ENCODE results near the gene ELL.
"Not testable (repeated sequence)": the region's sequence is repeated elsewhere in the genome, so short reads cannot be mapped to it uniquely, and the experiment has no call there.

Gene ELL

GRCh38 chr19:18529782-18530181, 7.9 kb upstream of the ELL start:
- DNase-seq, result no peak

GRCh38 chr19:18526316-18526715, 4.4 kb upstream of the ELL start:
- no peak for DNase-seq

- no peak for DNase-seq
Observed at GRCh38 chr19:18523841-18524240, 2.0 kb upstream of the ELL start.

- not testable (repeated sequence) for DNase-seq
Observed at GRCh38 chr19:18522862-18523440, 1.1 kb upstream of the ELL start.

- DNase-seq, result peak; percentile 100
Observed at GRCh38 chr19:18522124-18522861, 423 bp upstream of the ELL start.

- DNase-seq, result no peak
Observed at GRCh38 chr19:18520848-18521691, 800 bp downstream of the ELL start.

DNA sequence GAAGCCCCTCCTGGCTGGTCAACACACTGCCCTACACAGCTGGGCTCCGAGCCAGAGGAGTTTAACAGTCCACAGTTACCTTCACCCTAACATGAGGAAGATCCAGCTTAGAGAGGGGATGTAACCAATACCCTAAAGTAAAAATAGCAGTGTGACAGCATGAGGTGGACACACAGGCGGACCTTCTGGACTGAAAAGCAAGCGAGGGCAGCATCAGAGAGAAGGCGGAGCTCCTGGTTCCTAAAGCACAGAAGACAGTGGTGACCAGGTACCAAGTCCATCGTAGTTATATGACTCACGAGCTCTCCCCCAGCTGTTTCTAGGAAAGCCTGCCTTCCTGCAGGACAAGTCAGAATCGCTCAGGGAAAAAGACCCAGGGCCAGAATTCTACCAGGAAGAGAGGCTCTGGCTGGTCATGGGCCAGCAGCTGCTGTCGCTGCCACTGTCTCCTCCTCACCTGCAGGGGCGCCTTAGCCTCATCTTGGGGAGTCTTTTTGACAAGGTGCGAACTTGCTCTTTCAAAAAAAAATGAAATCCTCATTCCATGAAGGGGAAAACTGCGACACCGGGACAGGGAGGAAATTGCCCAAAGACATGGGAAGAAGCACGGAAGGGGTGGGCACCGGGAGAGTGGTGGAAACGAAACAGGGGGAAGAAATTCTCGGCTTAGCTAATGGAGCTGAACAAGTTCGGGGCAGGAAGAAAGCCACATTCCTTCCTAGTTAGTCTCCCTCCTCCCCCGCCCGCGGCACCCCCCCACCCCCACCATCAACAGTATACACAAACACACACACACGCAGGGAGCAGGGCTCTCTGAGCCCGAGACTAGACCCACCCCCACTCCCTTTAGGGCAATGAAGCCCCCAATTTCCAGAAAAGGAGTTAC, 1.7 kb downstream of the ELL start:
- peak; percentile 13 for DNase-seq

DNA sequence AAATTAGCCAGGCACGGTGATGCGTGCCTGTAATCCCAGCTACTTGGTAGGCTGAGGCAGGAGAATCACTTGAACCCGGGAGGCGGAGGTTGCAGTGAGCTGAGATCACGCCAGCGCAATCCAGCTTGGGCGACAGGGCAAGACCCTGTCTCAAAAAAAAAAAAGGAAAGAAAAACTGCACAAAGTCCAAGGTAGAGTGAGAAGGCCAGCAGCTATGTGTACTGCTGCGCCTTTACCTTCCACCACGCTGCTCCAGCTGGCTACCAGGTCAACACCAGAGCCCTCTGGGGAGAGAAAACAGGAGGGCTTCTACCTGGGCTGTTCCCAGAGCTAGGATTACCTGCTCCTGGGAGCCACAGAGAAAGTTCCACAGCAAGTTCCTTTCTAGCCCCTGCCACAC, 3.2 kb downstream of the ELL start:
- DNase-seq, result no peak

DNA sequence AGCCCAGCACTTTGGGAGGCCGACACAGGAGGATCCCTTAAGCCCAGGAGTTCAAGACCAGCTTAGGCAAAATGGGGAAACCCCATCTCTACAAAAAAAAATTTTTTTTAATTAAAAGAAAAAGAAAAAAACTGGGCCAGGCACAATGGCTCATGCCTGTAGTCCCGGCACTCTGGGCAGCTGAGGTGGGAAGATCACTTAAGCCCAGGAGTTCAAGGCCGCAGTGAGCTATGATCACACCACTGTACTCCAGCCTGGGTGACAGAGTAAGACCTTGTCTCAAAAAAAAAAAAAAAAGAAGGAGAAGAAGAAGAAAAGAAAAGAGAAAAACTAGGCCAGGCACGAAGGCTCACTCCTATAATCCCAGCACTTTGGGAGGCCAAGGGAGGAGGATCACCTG, 4.3 kb downstream of the ELL start:
- no peak for DNase-seq

- no peak for DNase-seq
Observed at GRCh38 chr19:18515959-18516358, 5.9 kb downstream of the ELL start.

GRCh38 chr19:18514800-18515682, 6.8 kb downstream of the ELL start:
- DNase-seq, result no peak

DNA sequence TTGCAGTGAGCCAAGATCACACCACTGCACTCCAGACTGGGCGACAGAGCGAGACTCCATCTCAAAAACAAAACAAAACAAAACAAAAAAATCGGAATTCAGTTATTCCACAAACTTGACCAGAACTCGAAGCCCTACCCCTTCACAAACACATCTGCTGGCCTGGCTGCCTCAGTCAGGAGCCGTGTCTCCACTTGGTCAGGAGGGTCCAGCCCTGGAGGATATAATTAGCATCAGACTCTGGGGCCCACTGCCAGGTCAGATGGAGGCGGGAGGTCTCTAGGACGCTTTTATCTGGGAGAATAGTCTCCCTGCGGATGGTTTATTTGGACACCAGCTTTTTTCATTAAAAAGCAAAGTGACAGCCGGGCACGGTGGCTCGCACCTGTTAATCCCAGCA, 8.0 kb downstream of the ELL start:
- no peak for DNase-seq

DNA sequence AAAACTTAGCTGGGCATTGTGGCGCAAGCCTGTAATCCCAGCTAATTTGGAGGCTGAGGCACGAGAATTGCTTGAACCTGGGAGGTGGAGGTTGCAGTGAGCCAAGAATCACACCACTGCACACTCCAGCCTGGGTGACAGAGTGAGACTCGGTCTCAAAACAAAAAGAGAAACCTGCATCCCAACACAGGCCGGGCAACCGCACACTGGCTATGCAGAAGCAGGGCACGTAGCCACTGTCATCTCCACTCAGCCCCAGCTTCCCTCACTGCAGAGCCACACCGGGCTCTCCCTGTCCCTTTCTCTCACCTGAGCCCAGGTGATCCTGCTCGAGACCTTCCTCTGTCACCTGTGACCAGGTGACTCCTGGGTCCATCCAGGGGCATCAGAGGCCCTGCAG, 11.7 kb downstream of the ELL start:
- no peak for DNase-seq

- DNase-seq, result no peak
Observed at GRCh38 chr19:18508585-18508984, 13.3 kb downstream of the ELL start.

DNA sequence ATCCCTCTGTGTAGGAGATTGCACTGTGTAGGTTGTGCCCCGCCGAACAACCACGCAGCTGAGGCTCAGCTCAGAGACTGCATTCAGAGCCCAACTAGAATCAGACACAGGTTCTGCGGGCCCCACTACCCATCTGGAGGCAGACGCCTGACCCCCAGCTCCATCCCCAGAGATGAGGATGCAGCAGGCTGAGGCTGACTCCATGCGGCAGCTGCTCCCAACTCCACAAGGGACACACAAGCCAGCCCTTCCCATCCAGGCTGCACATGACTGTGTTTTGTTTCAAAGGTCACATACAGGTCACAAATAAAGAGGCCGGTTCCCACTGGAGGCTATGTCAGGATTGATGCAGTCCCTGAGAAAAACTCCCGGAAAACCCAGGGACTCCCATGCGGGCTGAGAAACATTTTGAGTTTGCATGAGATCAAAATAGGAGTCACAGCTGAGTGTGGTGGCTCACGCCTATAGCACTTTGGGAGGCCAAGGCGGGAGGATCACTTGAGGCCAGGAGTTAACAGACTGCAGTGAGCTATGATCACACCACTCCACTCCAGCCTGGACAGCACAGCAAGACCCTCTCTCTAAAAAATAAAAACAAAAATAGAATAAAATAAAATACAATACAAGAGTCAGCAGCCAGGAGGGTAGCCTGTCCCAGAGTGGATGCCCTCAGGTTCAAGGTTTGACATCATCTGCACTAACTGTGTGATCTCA, 14.0 kb downstream of the ELL start:
- no peak for DNase-seq

DNA sequence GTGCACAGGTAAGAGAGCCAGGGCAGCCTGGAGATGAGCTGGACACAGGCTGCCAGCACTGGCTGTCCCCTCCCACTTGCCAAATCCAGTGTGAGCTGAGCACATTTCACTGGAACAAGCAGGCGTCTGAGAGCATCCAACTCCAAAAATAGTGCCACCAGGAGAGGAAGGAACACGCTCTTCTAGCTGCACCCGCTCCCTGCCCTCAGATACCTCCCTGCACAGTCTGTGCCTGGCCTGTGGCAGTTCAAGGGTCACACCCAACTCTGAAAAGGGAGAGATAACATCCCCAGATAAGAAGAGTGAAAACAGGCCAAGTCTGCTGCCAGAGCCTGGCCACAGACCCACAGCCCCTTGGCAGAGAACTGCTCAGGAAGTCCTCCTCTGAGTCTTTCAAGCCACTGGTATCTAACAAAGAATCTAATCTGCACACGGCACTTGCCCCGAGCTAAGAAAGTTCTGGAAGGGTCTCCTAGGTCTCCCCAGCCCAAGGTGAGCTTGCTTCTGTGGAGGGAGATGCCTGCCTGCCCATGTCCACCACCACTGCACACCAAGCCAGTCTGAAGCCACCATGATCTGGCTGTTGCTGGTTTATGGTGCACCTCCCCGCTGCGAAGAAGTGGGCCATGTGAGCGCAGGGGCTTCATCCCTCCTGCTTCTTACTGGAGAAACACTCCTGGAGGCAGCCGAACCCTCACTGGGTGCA, 14.7 kb downstream of the ELL start:
- DNase-seq, result no peak

DNA sequence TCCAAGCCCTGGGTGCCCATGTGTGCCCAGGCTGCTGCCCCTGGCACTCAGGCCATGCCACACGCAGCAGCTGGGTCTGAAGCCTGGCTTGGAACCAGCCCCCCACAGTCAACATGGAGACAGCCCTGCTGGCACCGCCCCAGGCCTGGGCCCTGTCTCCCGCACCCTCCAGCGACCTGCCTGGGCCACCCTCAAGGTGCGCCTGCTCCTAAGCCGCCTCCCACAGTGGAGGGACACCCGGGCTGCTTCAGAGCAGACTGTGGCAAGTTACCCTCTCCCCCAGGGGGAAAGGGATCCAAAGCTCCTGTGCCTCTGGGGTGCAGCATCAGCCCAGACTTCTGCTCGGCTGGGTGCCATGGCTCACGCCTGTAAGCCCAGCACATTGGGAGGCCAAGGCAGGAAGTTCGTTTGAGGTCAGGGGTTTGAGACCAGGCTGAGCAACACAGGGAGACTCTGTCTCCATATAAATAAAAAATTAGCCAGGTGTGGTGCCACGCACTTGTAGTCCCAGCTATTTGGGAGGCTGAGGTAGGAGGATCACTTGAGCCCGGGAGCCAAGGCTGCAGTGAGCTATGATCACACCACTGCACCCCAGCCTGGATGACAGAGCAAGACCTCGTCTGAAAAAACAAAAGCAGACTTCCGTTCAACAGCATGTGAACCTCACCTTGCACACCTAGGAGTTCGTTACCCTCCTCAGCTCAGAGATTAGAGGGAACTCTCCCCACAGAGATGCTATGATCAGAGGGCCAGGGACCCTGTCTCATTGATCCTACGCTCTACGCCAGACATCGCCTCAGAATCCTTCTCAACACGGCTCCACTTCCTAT, 15.6 kb downstream of the ELL start:
- no peak for DNase-seq

DNA sequence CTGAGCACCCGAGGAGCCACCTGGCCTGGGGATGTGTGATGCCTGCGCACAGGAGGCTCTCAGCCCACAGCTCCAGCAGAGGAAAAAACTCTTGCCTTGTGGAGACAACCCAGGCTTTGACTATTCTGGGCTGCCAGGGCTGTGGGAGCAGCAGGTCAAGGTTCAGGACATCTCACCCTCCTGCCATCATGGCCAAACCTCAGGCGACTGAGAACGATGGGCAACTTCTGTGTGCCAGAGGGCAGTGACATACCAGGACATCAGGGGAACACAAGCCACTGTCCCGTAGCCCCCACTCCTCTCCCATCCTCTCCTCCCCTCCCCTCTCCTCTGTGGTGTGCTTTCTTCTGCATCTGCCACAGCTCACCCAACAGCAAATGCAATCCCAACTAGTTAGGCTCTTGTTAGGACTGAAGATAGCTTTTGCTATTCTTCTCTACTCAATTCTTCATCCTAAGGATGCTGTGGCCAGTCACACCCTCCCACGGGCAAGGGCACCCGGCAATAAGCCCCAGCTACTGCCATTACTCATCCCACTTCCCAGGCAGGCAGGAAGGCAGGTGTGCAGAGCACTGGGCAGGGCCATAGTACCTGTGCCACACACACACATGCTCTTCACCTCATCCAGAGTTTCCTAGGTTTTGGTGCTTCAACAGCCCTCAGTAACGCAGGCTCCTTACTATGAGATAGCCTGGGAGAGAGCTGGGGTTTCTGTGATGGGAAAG, 16.8 kb downstream of the ELL start:
- no peak for DNase-seq

All from NCI-H1694 (cell line).